ENCODE data around the gene PSMD3. TPM values are rescaled to one million over a fixed set of nuclear protein-coding genes. Genes with fewer than 3 reads are reported as not detected.
"Not testable (repeated sequence)": the region's sequence is repeated elsewhere in the genome, so short reads cannot be mapped to it uniquely, and the experiment has no call there.

PSMD3 gene
- total RNA-seq, 1 donor from 2014 or later = 191 TPM

DNA sequence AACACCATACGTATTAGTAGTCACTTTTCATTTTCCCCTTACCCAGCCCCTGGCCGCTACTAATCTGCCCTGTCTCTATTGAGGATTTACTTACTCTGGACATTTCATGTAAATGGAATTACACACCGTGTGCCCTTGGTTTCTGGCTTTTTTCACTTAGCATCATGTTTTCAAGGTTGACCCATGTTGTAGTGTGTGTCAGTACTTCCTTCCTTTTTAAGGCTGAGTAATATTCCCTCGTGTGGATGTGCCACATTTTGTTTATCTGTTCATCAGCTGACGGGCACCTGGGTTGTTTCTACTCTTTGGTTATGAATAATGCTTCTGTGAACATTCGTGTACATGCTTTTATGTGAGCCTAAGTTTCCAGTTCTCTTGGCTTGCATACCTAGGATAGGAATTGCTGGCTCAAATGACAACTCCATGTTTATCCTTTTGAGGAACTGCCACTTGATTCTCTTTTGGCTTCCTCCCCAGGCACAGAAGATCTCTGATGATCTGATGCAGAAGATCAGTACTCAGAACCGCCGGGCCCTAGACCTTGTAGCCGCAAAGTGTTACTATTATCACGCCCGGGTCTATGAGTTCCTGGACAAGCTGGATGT lies 7.7 kb downstream of the PSMD3 start:
- Mint-ChIP-seq H3K27me3 (ENCODE audit: insufficient read depth) (no peaks in the 10 kb centered on the region), H3K9me3 (no peaks in the 10 kb centered on the region), H3K4me3 (no peak overlapping the region), H3K36me3 (ENCODE audit: low read depth) (peaks cover 74% of the 10 kb centered on the region), H3K27ac (no peak overlapping the region), H3K4me1 (ENCODE audit: low read depth) (peaks cover 11% of the 10 kb centered on the region)
- DNase-seq (ENCODE audit: low spot score) = no peak
- intact Hi-C loops (cut with micrococcal nuclease) = no loop called here

DNA sequence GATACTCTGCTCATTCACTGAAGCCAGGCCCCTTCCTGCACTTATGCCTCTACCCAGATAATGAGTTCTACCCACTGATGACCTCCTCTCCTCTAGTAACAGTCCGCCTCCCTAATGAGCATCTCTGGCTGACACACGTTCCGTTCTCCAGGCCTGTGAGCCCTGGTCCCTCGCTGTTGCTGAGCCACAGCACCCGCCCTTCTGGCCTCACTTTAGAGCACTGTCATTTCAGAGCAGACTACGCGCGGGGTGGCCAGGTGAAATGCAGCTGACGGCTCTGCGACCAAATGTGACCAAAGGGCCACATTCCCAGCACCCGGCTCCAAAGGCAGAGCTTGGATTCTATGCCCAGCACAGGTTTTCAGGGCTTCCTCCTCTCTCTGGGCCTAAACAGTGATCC lies 13.8 kb downstream of the PSMD3 start:
- Mint-ChIP-seq H3K27ac (no peak overlapping the region), H3K27me3 (ENCODE audit: insufficient read depth) (no peaks in the 10 kb centered on the region), H3K9me3 (no peaks in the 10 kb centered on the region), H3K4me1 (ENCODE audit: low read depth) (peaks cover 6% of the 10 kb centered on the region), H3K4me3 (no peak overlapping the region), H3K36me3 (ENCODE audit: low read depth) (peaks cover 59% of the 10 kb centered on the region)
- intact Hi-C loops (cut with micrococcal nuclease) = no loop called here
- no peak for DNase-seq (ENCODE audit: low spot score)

DNA sequence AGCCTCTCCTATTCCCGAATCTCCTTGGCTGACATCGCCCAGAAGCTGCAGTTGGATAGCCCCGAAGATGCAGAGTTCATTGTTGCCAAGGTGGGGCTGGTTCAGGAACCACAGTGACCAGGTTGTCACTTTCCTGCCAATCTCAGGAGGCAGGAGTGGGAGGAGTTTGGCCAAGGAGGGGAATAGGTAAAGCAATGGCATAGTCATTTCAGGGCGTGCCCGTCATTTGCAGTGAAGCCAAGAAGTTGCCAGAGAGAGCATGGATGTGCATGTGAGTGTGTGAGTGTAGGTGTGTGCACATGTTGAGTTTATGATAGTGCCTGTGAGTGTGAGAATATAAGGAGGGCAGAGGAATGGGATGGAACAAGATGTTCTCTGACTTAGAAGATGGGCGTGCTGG lies 14.8 kb downstream of the PSMD3 start:
- Mint-ChIP-seq H3K27me3 (ENCODE audit: insufficient read depth) (no peaks in the 10 kb centered on the region), H3K4me3 (no peak overlapping the region), H3K4me1 (ENCODE audit: low read depth) (peaks cover 6% of the 10 kb centered on the region), H3K9me3 (no peaks in the 10 kb centered on the region), H3K27ac (no peak overlapping the region), H3K36me3 (ENCODE audit: low read depth) (peaks cover 53% of the 10 kb centered on the region)
- intact Hi-C loops (cut with micrococcal nuclease) = no loop called here
- no peak for DNase-seq (ENCODE audit: low spot score)

DNA sequence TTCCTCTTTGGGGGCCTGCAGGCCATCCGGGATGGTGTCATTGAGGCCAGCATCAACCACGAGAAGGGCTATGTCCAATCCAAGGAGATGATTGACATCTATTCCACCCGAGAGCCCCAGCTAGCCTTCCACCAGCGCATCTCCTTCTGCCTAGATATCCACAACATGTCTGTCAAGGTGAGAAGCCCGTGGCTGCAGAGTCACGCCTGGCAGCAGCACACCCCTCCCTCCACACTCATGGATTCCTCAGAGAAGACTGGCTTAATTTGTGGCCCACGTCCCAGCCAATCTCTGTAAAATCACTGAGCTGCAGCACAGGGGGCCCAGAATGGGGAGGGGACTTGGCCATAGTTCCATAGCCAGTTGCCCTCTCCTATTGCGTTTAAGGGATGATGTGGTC lies 15.6 kb downstream of the PSMD3 start:
- Mint-ChIP-seq H3K27ac (no peak overlapping the region), H3K4me1 (ENCODE audit: low read depth) (peaks cover 6% of the 10 kb centered on the region), H3K36me3 (ENCODE audit: low read depth) (peaks cover 48% of the 10 kb centered on the region), H3K4me3 (no peak overlapping the region), H3K9me3 (no peaks in the 10 kb centered on the region), H3K27me3 (ENCODE audit: insufficient read depth) (no peaks in the 10 kb centered on the region)
- intact Hi-C loops (cut with micrococcal nuclease) = no loop called here
- no peak for DNase-seq (ENCODE audit: low spot score)

GRCh38 chr17:39996800-39997199 lies 16.2 kb downstream of the PSMD3 start:
- intact Hi-C loops (cut with micrococcal nuclease) = no loop called here
- Mint-ChIP-seq H3K36me3 (ENCODE audit: low read depth) (peaks cover 45% of the 10 kb centered on the region), H3K4me3 (no peak overlapping the region), H3K4me1 (ENCODE audit: low read depth) (peaks cover 6% of the 10 kb centered on the region), H3K27me3 (ENCODE audit: insufficient read depth) (no peaks in the 10 kb centered on the region), H3K27ac (no peak overlapping the region), H3K9me3 (no peaks in the 10 kb centered on the region)
- no peak for DNase-seq (ENCODE audit: low spot score)

- intact Hi-C loops (cut with micrococcal nuclease) = no loop called here
- H3K27me3 Mint-ChIP-seq (ENCODE audit: insufficient read depth) = no peaks in the 10 kb centered on the region
- no peaks in the 10 kb centered on the region for H3K9me3 Mint-ChIP-seq
- H3K27ac Mint-ChIP-seq = no peak overlapping the region
- no peak for DNase-seq (ENCODE audit: low spot score)
- peaks cover 5% of the 10 kb centered on the region for H3K4me1 Mint-ChIP-seq (ENCODE audit: low read depth)
- H3K4me3 Mint-ChIP-seq = no peak overlapping the region
- peaks cover 40% of the 10 kb centered on the region for H3K36me3 Mint-ChIP-seq (ENCODE audit: low read depth)
Observed at GRCh38 chr17:39997543-39997942, 16.9 kb downstream of the PSMD3 start.

- H3K4me1 Mint-ChIP-seq (ENCODE audit: low read depth) = no peaks in the 10 kb centered on the region
- no peak overlapping the region for H3K4me3 Mint-ChIP-seq
- H3K36me3 Mint-ChIP-seq (ENCODE audit: low read depth) = peaks cover 24% of the 10 kb centered on the region
- no peak overlapping the region for H3K27ac Mint-ChIP-seq
- H3K27me3 Mint-ChIP-seq (ENCODE audit: insufficient read depth) = no peaks in the 10 kb centered on the region
- no peaks in the 10 kb centered on the region for H3K9me3 Mint-ChIP-seq
- no peak for DNase-seq (ENCODE audit: low spot score)
- intact Hi-C loops (cut with micrococcal nuclease) = no loop called here
Observed at GRCh38 chr17:39999067-39999466, 18.5 kb downstream of the PSMD3 start.

DNA sequence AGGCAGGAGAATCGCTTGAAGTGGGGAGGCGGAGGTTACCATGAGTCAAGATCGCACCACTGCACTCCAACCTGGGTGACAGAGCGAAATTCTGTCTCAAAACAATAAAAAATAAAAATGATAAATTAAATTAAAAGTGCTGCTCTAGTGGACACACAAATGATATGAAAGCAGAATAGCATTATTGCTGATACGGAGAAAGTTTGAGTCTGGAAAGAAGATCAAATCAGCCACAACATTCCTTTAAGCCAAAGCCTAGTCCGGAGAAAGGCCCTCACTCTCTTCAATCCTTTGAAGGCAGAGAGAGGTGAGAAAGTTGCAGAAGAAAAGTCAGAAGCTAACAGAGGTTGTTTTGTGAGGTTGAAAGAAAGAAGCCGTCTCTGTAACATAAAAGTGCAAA lies 19.6 kb downstream of the PSMD3 start:
- intact Hi-C loops (cut with micrococcal nuclease) = no loop called here
- no peak for DNase-seq (ENCODE audit: low spot score)
- Mint-ChIP-seq H3K4me3 (no peak overlapping the region), H3K27ac (no peak overlapping the region), H3K36me3 (ENCODE audit: low read depth) (peaks cover 14% of the 10 kb centered on the region), H3K4me1 (ENCODE audit: low read depth) (no peaks in the 10 kb centered on the region), H3K9me3 (no peaks in the 10 kb centered on the region), H3K27me3 (ENCODE audit: insufficient read depth) (no peaks in the 10 kb centered on the region)

DNA sequence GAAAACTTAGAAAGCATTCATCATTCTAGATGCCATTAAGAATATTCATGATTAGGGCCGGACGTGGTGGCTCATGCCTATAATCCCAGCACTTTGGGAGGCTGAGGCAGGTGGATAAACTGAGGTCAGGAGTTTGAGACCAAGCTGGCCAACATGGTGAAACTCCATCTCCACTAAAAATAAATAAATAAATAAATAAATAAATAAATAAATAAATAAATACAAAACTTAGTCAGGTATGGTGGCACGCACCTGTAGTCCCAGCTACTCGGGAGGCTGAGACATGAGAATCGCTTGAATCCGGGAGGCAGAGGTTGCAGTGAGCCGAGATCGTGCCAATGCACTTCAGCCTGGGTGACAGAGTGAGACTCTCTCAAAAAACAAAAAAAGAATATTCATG lies 20.7 kb downstream of the PSMD3 start:
- H3K4me1 Mint-ChIP-seq (ENCODE audit: low read depth); DNase-seq (ENCODE audit: low spot score); H3K27me3 Mint-ChIP-seq (ENCODE audit: insufficient read depth); H3K4me3 Mint-ChIP-seq; H3K9me3 Mint-ChIP-seq; H3K27ac Mint-ChIP-seq; H3K36me3 Mint-ChIP-seq (ENCODE audit: low read depth); intact Hi-C loops (cut with micrococcal nuclease): not testable (repeated sequence)

DNA sequence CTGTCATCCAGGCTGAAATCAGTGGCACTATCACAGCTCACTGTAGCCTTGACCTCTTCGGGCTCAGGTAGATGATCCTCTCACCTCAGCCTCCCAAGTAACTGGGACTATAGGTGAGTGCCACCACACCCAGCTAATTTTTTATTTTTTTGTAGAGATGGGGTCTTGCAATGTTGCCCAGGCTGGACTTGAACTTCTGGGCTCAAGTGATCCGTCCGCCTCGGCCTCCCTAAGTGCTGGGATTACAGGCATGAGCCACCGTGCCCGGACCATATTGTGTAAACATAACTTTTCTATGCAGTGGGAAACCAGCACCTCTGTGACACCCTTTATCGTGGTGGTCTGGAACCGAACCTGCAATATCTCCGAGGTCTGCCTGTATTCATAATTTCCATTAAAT lies 23.5 kb downstream of the PSMD3 start:
- Mint-ChIP-seq H3K36me3 (ENCODE audit: low read depth) (no peaks in the 10 kb centered on the region), H3K9me3 (no peaks in the 10 kb centered on the region), H3K4me3 (no peak overlapping the region), H3K27ac (no peak overlapping the region), H3K27me3 (ENCODE audit: insufficient read depth) (no peaks in the 10 kb centered on the region), H3K4me1 (ENCODE audit: low read depth) (no peaks in the 10 kb centered on the region)
- no peak for DNase-seq (ENCODE audit: low spot score)
- intact Hi-C loops (cut with micrococcal nuclease) = no loop called here

DNA sequence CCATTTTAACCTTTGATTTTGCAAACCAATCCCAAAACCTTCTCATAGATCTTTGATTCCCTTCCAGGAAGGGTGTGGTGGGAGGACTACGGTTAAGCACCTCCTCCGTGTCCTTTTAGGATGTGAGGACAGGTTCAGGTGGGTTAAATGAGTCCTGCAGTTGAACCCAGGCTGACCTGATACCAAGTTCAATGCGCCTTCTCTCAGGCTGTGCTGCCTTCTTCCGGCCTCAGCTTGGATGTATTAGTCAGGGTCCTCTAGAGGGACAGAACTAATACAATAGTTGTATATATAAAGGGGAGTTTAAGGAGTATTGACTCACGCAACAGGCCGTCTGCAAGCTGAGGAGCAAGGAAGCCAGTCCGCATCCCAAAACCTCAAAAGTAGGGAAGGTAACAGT lies 24.1 kb downstream of the PSMD3 start:
- no peaks in the 10 kb centered on the region for H3K36me3 Mint-ChIP-seq (ENCODE audit: low read depth)
- H3K27ac Mint-ChIP-seq = no peak overlapping the region
- no peaks in the 10 kb centered on the region for H3K4me1 Mint-ChIP-seq (ENCODE audit: low read depth)
- no peaks in the 10 kb centered on the region for H3K9me3 Mint-ChIP-seq
- no peak overlapping the region for H3K4me3 Mint-ChIP-seq
- intact Hi-C loops (cut with micrococcal nuclease) = no loop called here
- no peak for DNase-seq (ENCODE audit: low spot score)
- H3K27me3 Mint-ChIP-seq (ENCODE audit: insufficient read depth) = no peaks in the 10 kb centered on the region

- intact Hi-C loops (cut with micrococcal nuclease) = no loop called here
- Mint-ChIP-seq H3K27ac (no peak overlapping the region), H3K4me1 (ENCODE audit: low read depth) (no peaks in the 10 kb centered on the region), H3K27me3 (ENCODE audit: insufficient read depth) (no peaks in the 10 kb centered on the region), H3K4me3 (no peak overlapping the region), H3K36me3 (ENCODE audit: low read depth) (no peaks in the 10 kb centered on the region), H3K9me3 (no peaks in the 10 kb centered on the region)
- DNase-seq (ENCODE audit: low spot score) = no peak
Observed at GRCh38 chr17:40005520-40005919, 24.9 kb downstream of the PSMD3 start.

GRCh38 chr17:40010946-40011500 lies 30.4 kb downstream of the PSMD3 start:
- not testable (repeated sequence) for H3K27ac Mint-ChIP-seq; H3K36me3 Mint-ChIP-seq (ENCODE audit: low read depth); H3K27me3 Mint-ChIP-seq (ENCODE audit: insufficient read depth); H3K4me3 Mint-ChIP-seq; DNase-seq (ENCODE audit: low spot score); H3K9me3 Mint-ChIP-seq; H3K4me1 Mint-ChIP-seq (ENCODE audit: low read depth)
- intact Hi-C loops (cut with micrococcal nuclease) = loop anchor here (5.0 kb wide), 1 partner anchor 276 kb away; the partner anchor contains the start of gene CDC6
